ENCODE measurements around the gene S1PR2. TPM values are rescaled to one million over a fixed set of nuclear protein-coding genes. Genes with fewer than 3 reads are reported as not detected.

The S1PR2 gene
- total RNA-seq, 4 donors from 2014 or later: 0.80 to 7.1 (median 3.5) TPM

GRCh38 chr19:10226376-10227025, 4.6 kb downstream of the S1PR2 start:
- in situ Hi-C loops (cut with MboI; ENCODE audit: low pct_ligation_motif_present in 1 of 4, low pct_unique_long_range_greater_than_20kb in 1 of 4, low sequenced_read_pairs in 3 of 4): loop anchor here in 1 of 4 donors (25.0 kb wide), 1 partner anchor 114 kb away; the partner anchor contains the start of genes ANGPTL6, EIF3G, P2RY11 and PPAN
- Histone ChIP-seq H3K36me3 (no peaks in the 10 kb centered on the region), H3K27me3 (no peaks in the 10 kb centered on the region), H3K4me1 (peaks cover 0 to 22% (median 11%) of the 10 kb centered on the region in 4 donors), H3K4me3 (no peak overlapping the region), H3K9me3 (no peaks in the 10 kb centered on the region), H3K27ac (peak overlapping the region; percentile 84 to 92 (median 89))
- 40 to 60% methylated on average over 1 to 12 of the region's 13 CpGs for WGBS, 2 donors (ENCODE audit: low coverage in 1 of 2)
- intact Hi-C loops (cut with DNase I; ENCODE audit: low total_unique reads): no loop called here
- TF ChIP-seq EP300 (IDR thresholded peaks at IDR 0.05; ENCODE audit: low read depth) (peak; percentile 49), POLR2A (IDR thresholded peaks at IDR 0.05) (no peak), CTCF (IDR thresholded peaks at IDR 0.05) (no peak), POLR2AphosphoS5 (IDR thresholded peaks at IDR 0.05) (peak; percentile 73 to 88 (median 84))
- peak; percentile 58 for DNase-seq

- Histone ChIP-seq H3K27me3 (no peaks in the 10 kb centered on the region), H3K36me3 (no peaks in the 10 kb centered on the region), H3K27ac (peak overlapping the region; percentile 84 to 92 (median 89)), H3K4me1 (peaks cover 0 to 22% (median 9%) of the 10 kb centered on the region in 4 donors), H3K4me3 (no peak overlapping the region), H3K9me3 (no peaks in the 10 kb centered on the region)
- intact Hi-C loops (cut with DNase I; ENCODE audit: low total_unique reads) (no loop called here), in situ Hi-C loops (cut with MboI; ENCODE audit: low pct_ligation_motif_present in 1 of 4, low pct_unique_long_range_greater_than_20kb in 1 of 4, low sequenced_read_pairs in 3 of 4) (loop anchor here in 1 of 4 donors (25.0 kb wide), 1 partner anchor 114 kb away; the partner anchor contains the start of genes ANGPTL6, EIF3G, P2RY11 and PPAN)
- DNase-seq: no peak
- TF ChIP-seq EP300 (IDR thresholded peaks at IDR 0.05; ENCODE audit: low read depth) (no peak), CTCF (IDR thresholded peaks at IDR 0.05) (no peak), POLR2A (IDR thresholded peaks at IDR 0.05) (no peak), POLR2AphosphoS5 (IDR thresholded peaks at IDR 0.05) (no peak)
- 85% methylated on average over 6 of the region's 6 CpGs; no CpG with 5 or more reads in 1 of the 2 donors for WGBS, 2 donors (ENCODE audit: low coverage in 1 of 2)
These were observed 5.1 kb downstream of the S1PR2 start for GRCh38 chr19:10226021-10226375.

- Histone ChIP-seq H3K36me3 (no peaks in the 10 kb centered on the region), H3K4me1 (peaks cover 0 to 11% (median 0%) of the 10 kb centered on the region in 4 donors), H3K9me3 (no peaks in the 10 kb centered on the region), H3K27me3 (no peaks in the 10 kb centered on the region), H3K4me3 (no peak overlapping the region), H3K27ac (no peak overlapping the region)
- intact Hi-C loops (cut with DNase I; ENCODE audit: low total_unique reads): no loop called here
- in situ Hi-C loops (cut with MboI; ENCODE audit: low pct_ligation_motif_present in 1 of 4, low pct_unique_long_range_greater_than_20kb in 1 of 4, low sequenced_read_pairs in 3 of 4): no loop called here
- DNase-seq: no peak
- WGBS, 2 donors (ENCODE audit: low coverage in 1 of 2): 94% methylated on average over 23 of the region's 23 CpGs; no CpG with 5 or more reads in 1 of the 2 donors
- TF ChIP-seq POLR2A (IDR thresholded peaks at IDR 0.05) (no peak), CTCF (IDR thresholded peaks at IDR 0.05) (no peak), EP300 (IDR thresholded peaks at IDR 0.05; ENCODE audit: low read depth) (no peak), POLR2AphosphoS5 (IDR thresholded peaks at IDR 0.05) (no peak)
These were observed 6.8 kb downstream of the S1PR2 start for GRCh38 chr19:10224337-10224736.

DNA sequence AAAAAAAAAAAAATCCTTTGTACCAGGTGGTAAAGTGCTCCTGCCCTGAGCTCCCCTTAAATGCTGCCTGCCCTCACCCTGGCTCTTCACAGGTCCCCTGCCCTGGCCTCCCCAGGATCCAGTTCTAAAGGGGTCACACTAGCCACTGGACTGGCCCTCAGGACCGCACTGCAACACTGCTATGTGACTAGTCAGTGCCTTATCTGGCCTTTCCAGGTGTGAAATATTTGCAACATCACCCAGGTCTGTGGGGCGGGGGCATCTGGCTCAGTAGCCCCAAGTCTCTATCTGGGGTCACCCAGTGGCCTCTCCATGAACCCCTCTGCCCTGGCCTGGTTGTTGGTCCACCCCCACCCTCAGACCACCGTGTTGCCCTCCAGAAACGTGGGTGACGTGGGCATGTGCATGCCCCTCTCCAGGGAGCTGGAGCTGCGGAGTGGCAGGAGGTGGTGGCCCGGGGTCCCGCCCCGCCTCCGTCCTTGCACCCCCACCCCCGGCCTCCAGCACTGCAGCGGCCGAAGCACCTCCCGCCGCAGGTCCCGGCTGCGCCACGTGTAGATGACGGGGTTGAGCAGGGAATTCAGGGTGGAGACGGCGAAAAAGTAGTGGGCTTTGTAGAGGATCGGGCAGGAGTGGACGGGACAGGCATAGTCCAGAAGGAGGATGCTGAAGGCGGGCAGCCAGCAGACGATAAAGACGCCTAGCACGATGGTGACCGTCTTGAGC, 7.5 kb downstream of the S1PR2 start:
- WGBS, 2 donors (ENCODE audit: low coverage in 1 of 2): 96 to 100% methylated on average over 1 to 28 of the region's 28 CpGs
- intact Hi-C loops (cut with DNase I; ENCODE audit: low total_unique reads) (no loop called here), in situ Hi-C loops (cut with MboI; ENCODE audit: low pct_ligation_motif_present in 1 of 4, low pct_unique_long_range_greater_than_20kb in 1 of 4, low sequenced_read_pairs in 3 of 4) (no loop called here)
- no peaks in the 10 kb centered on the region for H3K9me3 ChIP-seq
- no peak overlapping the region for H3K27ac ChIP-seq
- H3K36me3 ChIP-seq: no peaks in the 10 kb centered on the region
- H3K27me3 ChIP-seq: no peaks in the 10 kb centered on the region
- H3K4me1 ChIP-seq: peaks cover 0 to 5% (median 0%) of the 10 kb centered on the region in 4 donors
- TF ChIP-seq POLR2AphosphoS5 (IDR thresholded peaks at IDR 0.05) (no peak), POLR2A (IDR thresholded peaks at IDR 0.05) (no peak), EP300 (IDR thresholded peaks at IDR 0.05; ENCODE audit: low read depth) (no peak), CTCF (IDR thresholded peaks at IDR 0.05) (no peak)
- no peak for DNase-seq
- no peak overlapping the region for H3K4me3 ChIP-seq

Measured in transverse colon (tissue), 4 donors.